Activated CD4-positive, CD25-positive, alpha-beta regulatory T cell (primary cell): ENCODE results near the gene LDLRAD3.

Experiments used
- DNase-seq, 4 experiments: peaks; one replicate each; lab custom pipeline; 2025; lab: John Stamatoyannopoulos, UW

Gene LDLRAD3

DNA sequence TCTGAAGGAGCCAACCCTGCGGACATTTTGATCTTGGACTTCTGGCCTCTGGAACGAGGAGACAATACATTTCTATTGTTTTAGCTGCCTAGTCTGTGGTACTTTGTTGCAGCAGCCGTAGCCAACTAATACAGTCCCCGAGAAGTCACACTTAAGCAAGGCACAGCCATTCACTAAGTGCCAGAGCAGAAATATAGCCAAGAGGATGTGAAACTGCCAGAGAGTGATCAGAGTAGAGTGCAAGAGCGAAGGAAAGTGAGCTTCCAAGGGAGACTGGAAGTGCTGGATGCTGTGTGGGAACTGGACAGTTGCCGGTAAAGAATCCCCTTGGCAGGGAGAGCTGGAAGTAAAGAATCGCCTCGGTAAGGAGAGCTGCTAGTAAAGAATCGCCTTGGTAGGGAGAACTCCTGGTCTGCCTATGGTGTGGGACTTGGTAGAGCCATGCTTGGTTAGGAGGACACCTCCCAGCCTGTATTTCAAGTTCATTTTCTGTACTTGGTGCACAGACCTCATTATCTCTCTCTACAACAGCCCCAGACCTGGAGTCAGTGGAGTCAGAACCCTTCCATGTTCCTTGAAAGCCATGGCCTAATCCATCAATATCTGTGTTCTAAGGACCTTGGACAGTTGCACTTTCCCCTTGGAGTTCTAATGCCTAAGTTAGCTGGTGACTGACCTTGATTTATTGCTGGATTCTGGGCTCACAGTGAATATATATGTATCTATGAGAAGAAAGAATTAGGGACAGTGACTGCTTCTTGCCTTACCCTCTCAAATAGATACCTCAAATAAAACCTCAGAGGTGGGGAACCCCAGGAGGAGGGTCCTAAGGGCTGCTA lies 162.1 kb downstream of the LDLRAD3 start:
- no peak for DNase-seq

DNA sequence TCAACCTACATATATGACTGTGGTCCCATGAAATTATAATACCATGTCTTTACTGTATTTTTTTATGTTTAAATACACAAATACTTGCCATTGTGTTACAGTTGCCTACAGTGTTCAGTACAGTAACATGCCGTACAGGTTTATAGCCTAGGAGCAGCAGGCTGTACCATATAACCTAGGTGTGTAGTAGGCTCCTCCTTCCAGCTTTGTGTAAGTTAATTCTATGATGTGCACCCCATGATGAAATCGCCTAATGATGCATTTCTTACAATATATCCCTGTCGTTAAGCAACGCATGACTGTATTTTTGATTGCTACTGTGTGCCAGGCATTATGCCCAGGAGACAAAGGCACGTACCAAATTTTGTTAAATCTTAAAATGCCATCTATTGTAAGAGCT lies 163.7 kb downstream of the LDLRAD3 start:
- DNase-seq = no peak

DNA sequence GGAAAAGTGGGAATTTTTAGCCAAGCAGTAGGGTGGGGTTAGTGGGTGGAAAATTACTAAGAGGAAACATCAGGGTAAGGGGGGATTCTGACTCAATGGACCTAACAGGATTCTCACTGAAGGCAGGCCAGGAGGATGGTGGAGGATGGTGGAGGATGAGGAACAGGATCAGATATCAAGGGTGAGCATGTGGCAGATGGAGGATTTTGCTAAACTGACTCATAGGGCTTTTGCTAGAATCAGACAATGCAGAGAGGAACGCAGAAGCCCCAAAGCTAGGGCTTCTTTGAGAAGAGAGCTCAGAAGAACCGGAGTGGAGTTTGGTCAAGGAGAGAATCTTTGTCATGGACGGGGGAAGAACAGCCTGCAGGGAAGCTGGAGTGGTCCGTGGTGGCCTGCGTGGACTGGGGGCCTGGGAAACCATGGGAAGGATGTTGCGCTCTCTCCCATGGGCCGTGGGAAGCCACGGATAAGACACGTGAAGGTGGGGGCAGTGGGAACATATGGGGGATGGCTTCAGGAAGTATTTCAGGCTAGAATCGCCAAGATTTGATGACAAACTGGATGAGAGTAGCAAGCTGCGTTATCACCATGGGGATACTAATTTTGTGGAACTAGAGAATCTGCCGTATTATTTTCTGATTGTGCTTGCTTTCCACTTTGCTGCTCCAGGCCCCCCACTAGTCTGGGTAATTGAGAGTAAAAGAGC lies 165.2 kb downstream of the LDLRAD3 start:
- DNase-seq = no peak

DNA sequence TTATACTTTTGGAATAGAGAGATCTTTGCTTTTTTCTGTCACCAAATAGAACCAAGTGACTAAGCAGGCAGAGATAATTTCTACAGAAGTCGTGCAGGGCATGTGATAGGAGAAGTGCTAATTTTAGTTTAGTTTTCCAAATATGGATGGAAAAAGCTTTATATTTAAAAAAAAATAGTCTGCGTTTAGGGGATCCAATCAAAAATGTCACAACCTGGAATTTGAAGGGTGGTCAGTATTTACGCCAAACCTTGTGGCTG lies 165.7 kb downstream of the LDLRAD3 start:
- DNase-seq = no peak

DNA sequence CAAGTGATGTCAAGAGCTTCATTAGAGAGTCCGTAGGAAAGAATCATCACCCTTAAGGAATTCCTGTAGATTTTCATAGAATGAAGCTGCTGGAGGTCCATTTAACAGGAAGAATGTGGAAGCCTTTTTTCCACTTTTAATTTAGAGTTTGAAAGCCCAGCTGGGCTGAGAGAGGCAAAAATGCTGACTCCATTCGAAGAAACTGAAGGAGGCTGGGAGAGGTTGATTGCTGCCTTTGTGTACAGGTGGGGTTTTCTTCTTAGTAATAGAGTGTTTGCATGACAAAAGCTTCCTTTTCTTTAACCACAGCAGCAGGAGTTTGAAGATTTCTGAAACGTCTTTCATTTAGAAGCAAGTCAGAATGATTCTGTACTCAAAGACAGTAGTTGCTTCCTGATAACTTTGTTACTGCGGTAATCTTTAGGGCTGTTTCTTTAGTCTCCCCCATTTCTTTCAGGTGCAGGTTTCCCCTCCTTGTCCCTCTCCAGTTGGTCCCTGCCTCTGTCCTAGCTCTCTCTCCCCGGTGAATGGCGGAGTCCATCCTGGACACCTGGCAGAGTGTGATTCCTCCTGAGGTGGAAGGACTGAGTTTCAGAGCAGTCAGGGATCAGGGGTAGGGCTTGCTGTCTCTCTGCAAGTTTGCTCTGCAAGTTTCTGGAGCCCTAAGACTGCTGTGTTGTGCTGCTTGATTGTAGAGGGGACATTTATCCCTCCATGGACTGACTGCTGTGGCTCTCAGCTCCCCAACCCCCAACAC lies 166.2 kb downstream of the LDLRAD3 start:
- DNase-seq = no peak

DNA sequence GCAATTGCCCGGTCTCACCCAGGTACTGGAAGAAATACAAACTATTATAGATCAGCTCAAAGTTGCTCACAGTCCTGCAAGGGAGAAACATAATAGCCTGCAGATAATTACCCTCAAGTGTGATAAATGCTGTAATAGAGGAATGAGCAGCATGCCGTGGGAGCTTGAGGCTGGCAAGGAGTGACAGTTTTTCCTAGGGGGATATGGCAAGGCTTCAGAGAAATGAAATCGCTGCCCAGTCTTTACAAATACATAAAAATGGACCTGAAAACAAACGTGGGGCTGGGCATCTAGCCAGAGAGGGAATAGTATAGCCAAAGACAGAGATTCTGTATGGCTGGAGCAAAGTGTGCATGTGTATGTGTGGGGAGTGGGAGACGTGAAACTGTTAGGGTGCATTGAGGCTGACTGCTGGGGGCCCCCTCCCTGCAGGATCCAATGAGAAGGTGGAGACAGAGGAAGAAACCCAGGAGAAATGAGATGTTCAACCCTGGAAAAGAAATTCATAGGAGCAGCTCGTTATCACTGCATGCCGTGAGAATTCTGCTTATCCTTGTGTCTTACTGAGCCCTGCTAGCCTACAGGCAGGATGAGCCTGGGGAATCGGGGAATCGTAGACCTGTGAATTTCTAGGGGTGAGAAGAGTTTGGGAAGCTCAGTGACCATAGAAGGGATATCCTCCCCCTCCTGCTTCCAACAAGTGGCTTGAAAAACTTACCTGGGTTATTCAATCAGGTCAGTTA lies 167.0 kb downstream of the LDLRAD3 start:
- DNase-seq = no peak

DNA sequence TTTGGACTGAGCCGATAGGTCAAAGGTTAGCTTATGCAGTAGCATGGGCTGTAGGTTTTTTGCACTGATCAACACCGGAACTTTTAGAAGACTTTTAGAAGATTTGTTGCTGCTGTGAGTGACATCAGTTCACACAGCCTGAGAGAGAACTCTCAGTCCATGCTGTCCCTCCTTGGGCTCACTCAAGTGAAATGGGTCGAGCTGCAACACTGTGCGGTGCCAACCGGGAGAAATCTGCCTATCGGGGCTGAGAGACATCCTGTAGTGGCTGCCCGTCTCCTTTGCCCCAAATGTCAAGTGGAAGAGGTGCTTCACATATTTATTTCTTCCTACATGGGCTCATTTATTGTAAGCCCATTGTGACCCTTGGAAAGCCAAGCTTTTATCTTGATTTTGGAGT lies 170.2 kb downstream of the LDLRAD3 start:
- no peak for DNase-seq

DNA sequence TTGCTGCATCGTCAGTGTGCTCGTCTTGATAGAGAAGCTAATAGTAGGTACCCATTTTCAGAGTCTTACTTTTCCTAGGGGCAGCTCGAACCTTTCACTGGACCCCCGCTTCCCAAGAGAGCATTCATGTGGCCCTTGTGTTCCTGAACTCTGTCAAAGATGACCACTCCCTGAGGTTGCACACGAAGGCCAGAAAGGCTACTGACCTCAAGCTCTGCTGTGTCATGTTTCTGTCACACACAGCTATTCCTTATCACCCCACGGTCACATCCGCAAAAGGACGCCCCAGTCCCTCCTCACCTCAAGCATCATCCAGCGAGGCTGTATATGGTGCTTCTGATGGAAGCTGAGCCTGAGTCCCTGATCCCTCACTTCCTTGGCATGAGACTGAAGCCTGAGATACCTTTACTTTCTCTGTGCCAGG lies 171.5 kb downstream of the LDLRAD3 start:
- DNase-seq = no peak

DNA sequence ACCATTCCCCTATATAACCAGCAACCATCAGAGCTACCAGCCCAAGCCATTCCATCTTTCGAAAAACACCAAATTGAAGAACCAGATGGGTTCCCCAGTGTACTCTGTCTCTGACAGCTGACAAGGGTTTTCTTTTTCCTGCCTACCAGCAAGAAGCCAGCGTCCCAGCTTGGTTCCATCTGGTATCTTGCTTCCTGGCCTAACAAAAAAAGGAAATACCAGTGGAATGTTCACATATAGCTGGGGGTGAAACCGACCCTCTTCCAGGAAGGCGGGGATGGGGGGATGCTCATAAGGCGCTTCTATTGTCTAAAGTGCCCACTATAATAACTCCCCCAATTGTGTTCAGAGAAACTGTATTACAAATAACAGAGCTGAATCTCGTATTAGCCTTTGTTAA lies 172.3 kb downstream of the LDLRAD3 start:
- DNase-seq = no peak

DNA sequence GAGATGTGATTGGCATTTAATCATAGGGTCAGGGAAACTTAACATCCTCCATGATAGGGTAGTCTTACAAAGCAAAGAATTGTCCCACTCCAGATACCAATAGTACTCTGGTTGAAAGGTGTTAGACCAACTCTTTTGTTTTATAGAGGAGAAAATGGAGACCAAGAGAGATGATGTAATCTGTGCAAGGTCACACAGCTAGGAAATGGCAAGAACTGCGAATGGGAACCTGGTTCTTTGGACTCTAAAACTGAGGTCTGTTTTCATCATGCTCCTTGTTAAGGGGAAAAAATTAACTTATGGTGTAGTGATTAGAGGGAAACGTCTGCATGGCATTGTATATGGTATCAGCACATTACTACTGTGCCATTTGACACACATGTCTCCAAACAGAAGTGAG lies 174.2 kb downstream of the LDLRAD3 start:
- DNase-seq = no peak

DNA sequence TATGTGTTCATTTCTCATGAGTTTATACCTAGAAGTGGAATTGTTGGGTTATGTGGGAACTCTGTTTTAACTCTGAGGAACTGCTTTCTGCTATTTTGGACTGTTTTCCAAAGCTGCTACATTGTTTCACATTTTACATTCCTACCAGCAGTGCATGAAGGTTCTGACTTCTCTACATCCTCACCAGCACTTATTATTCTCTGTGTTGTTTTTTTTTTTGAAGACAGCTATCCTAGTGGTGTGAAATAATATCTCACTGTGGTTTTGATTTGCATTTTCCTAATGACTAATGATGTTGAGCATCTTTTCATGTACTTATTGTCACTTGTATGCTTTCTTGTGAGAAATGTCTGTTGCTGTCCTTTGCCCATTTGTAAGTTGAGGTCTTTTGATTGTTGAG lies 175.4 kb downstream of the LDLRAD3 start:
- no peak for DNase-seq

DNA sequence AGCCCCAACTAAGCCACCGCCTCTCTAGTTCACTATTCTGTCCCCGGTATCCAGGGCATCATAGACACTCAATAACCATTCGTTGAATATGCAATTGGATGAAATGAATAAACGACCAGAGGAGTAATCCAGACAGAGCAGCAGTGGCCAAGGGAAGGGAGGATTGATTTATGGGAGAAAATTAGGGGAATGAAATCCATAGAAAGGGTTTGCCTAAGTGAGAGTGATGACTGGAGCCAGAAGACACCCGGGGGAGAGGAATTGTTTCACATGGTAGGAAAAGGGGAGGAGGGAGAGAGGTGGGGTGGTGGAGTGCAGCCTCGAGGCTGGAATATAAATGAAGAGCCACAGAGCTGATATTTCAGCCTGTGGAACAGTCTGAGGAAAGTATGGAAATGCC lies 177.2 kb downstream of the LDLRAD3 start:
- no peak for DNase-seq

DNA sequence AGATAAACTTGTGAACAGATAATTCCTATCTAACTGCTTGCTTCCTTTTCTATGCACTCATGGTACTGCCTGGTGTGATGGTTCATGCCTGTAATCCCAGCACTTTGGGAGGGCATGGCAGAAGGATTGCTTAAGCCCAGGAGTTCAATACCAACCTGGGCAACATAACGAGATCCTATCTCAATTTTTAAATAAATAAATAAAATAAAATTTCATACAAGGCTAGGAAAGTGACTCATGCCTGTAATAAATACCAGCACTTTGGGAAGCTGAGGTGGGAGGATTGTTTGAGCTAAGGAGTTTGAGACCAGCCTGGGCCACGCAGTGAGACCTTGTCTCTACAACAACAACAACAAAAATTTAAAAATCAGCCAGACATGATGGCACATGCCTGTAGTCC lies 178.8 kb downstream of the LDLRAD3 start:
- DNase-seq = no peak

DNA sequence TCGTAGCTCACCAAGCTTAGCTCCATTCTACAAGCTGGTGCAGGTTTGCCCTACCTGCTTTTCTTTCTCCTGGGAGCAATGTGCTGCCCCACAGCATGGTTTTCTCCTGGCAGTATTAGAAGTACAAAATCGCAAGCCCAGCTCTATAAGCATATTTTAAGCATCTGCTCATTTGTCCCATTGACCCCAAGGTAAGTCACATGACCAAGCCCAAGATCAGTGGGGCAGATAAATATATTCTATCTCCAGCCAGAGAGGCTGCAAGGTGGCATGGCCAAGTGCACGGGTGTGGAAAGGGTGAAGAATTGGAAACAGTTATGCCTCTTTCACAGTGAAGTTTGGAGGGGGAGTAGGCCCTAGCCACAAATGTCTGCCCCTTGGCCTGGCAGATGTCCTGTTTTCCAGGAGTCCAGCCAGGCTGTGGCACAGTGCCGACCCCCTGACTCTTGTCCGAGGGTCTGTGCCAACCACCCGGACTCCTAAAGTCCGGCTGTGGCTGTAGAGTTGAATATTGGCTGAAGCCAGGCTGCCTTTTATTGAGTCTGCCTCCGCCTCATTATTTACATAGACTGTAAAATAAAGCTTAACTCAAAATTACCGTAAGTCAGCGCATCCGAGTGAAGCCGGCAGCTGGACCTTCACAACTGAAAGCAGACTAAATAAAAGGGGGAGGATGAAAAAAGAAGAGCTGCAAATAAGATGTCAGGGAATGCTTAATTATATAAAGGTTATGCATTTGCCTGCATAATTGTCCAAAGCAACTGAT lies 179.7 kb downstream of the LDLRAD3 start:
- DNase-seq = no peak

DNA sequence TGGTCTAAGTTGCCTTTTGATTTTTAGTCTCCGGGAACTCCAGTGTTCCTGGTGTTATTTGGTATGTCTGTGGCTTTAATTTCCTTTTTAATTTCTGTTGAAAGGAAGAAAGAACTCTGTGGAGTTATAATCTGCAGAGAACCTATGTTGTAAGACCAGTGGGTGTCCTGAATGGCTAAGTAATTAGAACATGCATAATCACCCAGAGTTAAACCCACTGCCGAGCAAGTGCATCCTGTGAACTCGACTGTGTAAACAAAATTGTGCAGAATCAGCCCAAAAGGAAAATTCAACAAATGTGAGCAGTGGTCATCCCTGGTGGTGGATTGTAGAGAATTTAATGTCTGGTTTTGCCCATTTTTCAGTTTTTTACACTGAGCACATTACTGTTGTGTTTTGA lies 182.8 kb downstream of the LDLRAD3 start:
- no peak for DNase-seq

DNA sequence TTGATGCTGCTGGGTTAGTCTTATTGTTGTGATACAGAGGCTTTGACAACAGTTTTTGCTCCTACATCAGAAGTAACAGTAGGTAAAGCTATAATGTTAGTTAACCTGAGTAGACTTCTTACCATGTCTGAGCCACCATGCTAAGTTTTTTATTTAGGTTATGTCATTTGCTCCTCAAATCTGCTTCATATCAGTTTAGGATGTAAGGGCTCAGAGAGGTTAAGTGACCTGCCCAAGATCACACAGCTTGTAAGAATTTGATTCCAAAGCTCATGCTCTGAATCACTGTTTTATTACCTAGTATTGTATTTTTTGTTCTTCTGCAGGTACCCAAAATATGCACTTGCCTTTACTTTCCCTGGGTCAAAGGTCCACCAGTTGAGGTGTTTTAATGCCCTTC lies 183.7 kb downstream of the LDLRAD3 start:
- DNase-seq = no peak

DNA sequence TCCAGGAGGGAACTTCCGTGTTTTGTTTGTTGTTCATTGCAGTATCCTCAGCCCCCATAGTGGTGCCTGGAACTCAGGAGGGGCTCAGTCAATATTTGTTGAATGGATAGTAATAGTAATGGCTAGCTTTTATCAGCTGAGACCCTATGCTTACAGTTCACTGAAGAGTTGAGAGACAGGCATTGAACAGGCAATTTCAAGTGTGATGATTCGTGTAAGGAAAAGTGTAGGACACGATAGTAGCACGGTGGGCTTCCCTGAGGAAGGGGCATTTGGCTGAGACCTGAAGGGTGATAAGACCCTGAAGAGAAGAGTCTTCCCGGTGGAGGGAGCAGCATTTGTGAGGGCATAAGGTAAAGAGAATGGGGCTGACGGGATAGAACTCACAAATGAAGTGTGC lies 186.1 kb downstream of the LDLRAD3 start:
- DNase-seq = no peak

DNA sequence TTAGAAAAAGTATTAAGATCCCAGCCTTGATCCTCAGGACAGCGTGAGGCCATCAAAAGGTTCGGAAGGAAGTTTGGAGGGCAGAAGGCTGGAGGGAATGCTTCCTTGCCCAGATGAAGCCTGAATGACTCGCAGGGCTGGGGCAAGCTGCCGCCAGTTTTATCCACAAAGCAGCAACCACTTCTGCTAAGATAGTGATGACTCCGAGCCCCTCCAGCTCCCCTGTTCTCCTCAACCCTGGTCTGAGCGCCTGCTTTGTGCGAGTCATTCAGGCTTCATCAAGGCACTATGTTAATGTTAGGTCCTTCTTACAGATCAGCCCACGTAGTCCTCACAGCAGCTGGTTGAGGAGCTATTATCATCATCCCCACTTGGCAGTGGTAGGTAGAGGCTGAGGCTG lies 186.5 kb downstream of the LDLRAD3 start:
- no peak for DNase-seq

DNA sequence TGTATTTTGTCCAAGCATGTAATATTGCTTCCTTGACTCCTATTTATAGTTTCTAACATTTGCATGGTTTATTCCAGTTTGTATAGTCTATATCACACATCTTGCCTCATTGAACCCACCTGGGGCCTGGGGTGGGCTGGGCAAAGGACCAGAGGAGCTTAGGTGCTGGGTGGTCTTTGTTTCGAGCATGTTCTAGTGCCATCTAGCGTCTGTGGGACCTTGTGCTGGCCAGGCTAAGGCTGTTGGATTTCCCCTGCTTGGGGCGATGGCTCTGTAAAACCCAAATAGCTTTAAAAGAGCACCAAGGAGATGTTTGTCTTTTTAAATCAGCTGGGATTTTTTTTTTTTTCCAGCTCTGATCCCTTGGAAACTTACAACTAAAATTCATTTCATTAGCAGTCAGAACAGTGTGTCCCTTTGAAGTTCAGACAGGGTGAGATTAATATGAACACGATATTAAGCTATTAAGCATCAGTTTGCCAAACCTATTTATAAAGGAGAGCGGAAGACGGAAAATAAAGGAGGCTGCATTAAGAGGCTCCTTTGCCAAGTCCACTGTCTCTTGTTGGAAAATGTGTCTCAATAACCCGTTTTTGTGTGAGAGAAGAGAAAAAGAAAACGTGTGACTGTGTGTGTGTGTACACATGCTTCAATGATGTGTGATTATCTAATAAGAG lies 188.0 kb downstream of the LDLRAD3 start:
- no peak for DNase-seq

DNA sequence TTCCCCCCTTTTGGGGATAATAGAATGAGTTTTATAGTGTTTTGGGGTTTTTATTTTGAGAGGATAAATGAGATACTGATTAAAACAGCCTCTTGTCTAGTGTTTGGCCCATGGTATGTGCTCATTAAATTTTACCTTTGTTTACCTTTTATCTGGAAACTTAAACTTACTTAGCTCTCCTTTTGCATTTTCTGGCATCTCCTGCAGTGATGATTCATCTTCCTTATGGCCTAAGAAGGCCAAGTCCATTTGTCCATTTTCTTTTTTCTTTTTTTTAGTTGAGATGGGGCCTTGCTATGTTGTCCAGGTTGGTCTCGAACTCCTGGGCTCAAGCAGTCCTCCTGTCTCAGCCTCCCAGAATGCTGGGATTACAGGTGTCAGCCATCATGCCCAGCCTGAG lies 189.1 kb downstream of the LDLRAD3 start:
- no peak for DNase-seq

DNA sequence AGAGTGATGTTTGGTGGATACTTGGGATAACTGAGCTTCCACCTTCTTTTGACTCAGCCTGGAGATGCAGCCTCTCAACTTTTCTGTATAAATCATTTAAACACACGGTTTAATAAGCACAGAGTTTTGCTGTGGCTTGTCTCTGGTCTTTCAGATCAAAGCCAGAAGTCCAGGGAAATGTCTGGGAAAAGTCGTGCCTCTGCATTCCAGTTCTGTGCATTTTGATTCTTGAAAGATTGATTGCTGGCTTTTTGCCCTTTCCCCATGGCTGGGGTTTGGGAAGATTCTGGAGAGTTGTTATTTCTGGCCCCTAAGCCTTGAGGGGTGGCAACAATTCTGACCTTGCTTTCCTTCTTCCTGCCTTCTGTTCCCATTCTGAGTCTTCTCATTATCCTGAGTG lies 191.2 kb downstream of the LDLRAD3 start:
- DNase-seq = no peak
